GM10248 (cell line): ENCODE data around the gene PRR9.

Experiments used
- CTCF ChIA-PET: fragments of 300-600 bp; sonication (Branson Sonifier 250); formaldehyde crosslinking; extraction: SDS; loops from one replicate; lab custom pipeline; 2021; ENCODE audit warnings: antibody characterized with exemption; lab: Yijun Ruan, JAX
- POLR2A ChIA-PET: fragments of 350-650 bp; sonication (Branson Sonifier 250); formaldehyde crosslinking; extraction: SDS; loops from one replicate; lab custom pipeline; 2020; ENCODE audit warnings: antibody characterized with exemption; lab: Yijun Ruan, JAX
- DNase-seq: peaks from one replicate; pipeline ENCODE4 v3.0.0; 2012; ENCODE audit errors: extremely low spot score
- TF ChIP-seq, protein P1 (sequence below): IDR thresholded peaks from 2 replicates; pipeline ENCODE4 v1.5.1; 2012; ENCODE audit warnings: mild to moderate bottlenecking, low read depth; ENCODE audit errors: extremely low read depth, missing control alignments, control extremely low read depth

Gene PRR9

DNA sequence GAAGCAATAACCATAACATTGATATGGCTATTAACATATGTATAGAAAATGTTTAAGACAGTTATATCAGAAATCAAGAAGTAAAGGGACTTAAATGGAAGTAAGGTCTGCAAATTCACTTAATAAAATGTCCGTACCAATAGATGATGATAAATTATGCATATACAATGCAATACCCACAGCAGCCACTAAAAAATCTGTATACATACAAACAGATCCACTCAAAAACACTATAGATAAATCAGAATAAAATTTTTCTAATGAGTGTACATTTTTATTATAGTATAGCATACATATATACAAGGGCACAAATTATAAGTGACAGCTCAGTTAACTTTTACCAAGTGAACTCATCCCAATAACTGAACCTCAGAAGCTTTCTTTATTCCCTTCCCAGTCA lies 48.1 kb downstream of the PRR9 start:
- TF ChIP-seq, protein P1, sequence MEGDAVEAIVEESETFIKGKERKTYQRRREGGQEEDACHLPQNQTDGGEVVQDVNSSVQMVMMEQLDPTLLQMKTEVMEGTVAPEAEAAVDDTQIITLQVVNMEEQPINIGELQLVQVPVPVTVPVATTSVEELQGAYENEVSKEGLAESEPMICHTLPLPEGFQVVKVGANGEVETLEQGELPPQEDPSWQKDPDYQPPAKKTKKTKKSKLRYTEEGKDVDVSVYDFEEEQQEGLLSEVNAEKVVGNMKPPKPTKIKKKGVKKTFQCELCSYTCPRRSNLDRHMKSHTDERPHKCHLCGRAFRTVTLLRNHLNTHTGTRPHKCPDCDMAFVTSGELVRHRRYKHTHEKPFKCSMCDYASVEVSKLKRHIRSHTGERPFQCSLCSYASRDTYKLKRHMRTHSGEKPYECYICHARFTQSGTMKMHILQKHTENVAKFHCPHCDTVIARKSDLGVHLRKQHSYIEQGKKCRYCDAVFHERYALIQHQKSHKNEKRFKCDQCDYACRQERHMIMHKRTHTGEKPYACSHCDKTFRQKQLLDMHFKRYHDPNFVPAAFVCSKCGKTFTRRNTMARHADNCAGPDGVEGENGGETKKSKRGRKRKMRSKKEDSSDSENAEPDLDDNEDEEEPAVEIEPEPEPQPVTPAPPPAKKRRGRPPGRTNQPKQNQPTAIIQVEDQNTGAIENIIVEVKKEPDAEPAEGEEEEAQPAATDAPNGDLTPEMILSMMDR, result no peak
- POLR2A ChIA-PET, result no interaction called here
- CTCF ChIA-PET, result no interaction called here
- DNase-seq, result no peak
